Kidney (tissue), 14 donors: ENCODE measurements around the gene CLK1. TPM values are rescaled to one million over a fixed set of nuclear protein-coding genes. Genes with fewer than 3 reads are reported as not detected.
"Not testable (repeated sequence)": the region's sequence is repeated elsewhere in the genome, so short reads cannot be mapped to it uniquely, and the experiment has no call there.

Experiments
- DNase-seq, 5 donors: peaks; one replicate each; pipeline ENCODE4 v3.0.0-alpha.2; 2013 to 2020
- FAIRE-seq: peaks from 2 replicates; lab custom pipeline; 2012; peaks lifted over from hg19 to GRCh38; lab: Jason Lieb, UNC
- H3K27ac ChIP-seq, 2 donors: one replicate each; pipeline ENCODE4 v1.7.0; 2013; ENCODE audit warnings: low read depth in 2 of 2, low read length in 2 of 2, inconsistent platforms in 1 of 2
- H3K27me3 ChIP-seq: one replicate; pipeline ENCODE4 v1.7.1; 2013; ENCODE audit warnings: low read length, inconsistent platforms; ENCODE audit not compliant: control insufficient read depth, insufficient read depth
- H3K36me3 ChIP-seq, 3 donors: one replicate each; pipeline versions ENCODE4 v1.7.0 to v1.7.1; 2013; ENCODE audit warnings: low read length in 3 of 3, control low read depth in 1 of 3, inconsistent platforms in 1 of 3; ENCODE audit not compliant: insufficient read depth in 3 of 3, control insufficient read depth in 2 of 3
- H3K4me1 ChIP-seq, 3 donors: one replicate each; pipeline versions ENCODE4 v1.7.0 to v1.7.1; 2013; ENCODE audit warnings: low read length in 3 of 3, inconsistent platforms in 1 of 3, low read depth in 1 of 3; ENCODE audit not compliant: control insufficient read depth in 2 of 3, insufficient read depth in 2 of 3
- H3K4me3 ChIP-seq, 3 donors: one replicate each; pipeline versions ENCODE4 v1.7.0 to v1.8.1; 2013; ENCODE audit warnings: low read length in 3 of 3, control low read depth in 1 of 3, inconsistent platforms in 1 of 3
- H3K9ac ChIP-seq, 3 donors: one replicate each; pipeline versions ENCODE4 v1.7.0 to v1.7.1; 2013; ENCODE audit warnings: low read length in 3 of 3, control low read depth in 1 of 3, inconsistent platforms in 1 of 3
- H3K9me3 ChIP-seq, 3 donors: one replicate each; pipeline versions ENCODE4 v1.7.0 to v1.7.1; 2013; ENCODE audit warnings: low read length in 3 of 3, control low read depth in 1 of 3, inconsistent platforms in 1 of 3; ENCODE audit not compliant: control insufficient read depth in 2 of 3, insufficient read depth in 1 of 3
- intact Hi-C: fragments of 100-400 bp; cut with DNase I; formaldehyde crosslinking; loops from one replicate; pipeline ENCODE4 v1.11.1; 2022
- polyA plus RNA-seq: library from polyadenylated mRNA; stranded (reverse); fragments of 350-450 nt; fragmentation: Illumina TruSeq; extraction: RNeasy Lipid Tissue Mini Kit (QIAGEN cat#74804); gene quantifications from one replicate; pipeline ENCODE4 v1.2.3, GENCODE V29; 2014; ENCODE audit warnings: low read depth, low replicate concordance; ENCODE audit not compliant: insufficient read depth
- total RNA-seq: library from RNA; stranded (reverse); fragmentation: NEBNext Ultra II Directional; extraction: Animal tissue kit (Norgen Biotek cat#: 25700); gene quantifications from one replicate; pipeline ENCODE4 v1.2.1, GENCODE V29; 2021
- TF ChIP-seq, protein P1 (sequence below): IDR thresholded peaks from 3 replicates; pipeline ENCODE4 v1.5.1; 2012; ENCODE audit warnings: mild to moderate bottlenecking, moderate library complexity, borderline replicate concordance; ENCODE audit not compliant: insufficient read depth; ENCODE audit errors: extremely low read depth
- donor health status: control.
- donor health status: control.
- donor health status: control.
- donor health status: control.
- donor health status: control.
- donor health status: DM: yes; HTN: yes; CAD: no.
- donor health status: Normal renal cell carcinoma (clear cell type).

Gene CLK1
- total and polyA plus RNA-seq, 2 donors from 2014 or later: 91.4 to 108 TPM

GRCh38 chr2:200899482-200899881, 35.0 kb upstream of the CLK1 start:
- FAIRE-seq (no peak), DNase-seq (no peak)
- Histone ChIP-seq H3K9ac (no peak overlapping the region), H3K4me3 (no peak overlapping the region), H3K4me1 (no peaks in the 10 kb centered on the region), H3K27me3 (no peaks in the 10 kb centered on the region), H3K36me3 (peaks cover 15 to 45% (median 38%) of the 10 kb centered on the region in 3 donors), H3K27ac (no peak overlapping the region), H3K9me3 (no peaks in the 10 kb centered on the region)
- TF ChIP-seq, protein P1, sequence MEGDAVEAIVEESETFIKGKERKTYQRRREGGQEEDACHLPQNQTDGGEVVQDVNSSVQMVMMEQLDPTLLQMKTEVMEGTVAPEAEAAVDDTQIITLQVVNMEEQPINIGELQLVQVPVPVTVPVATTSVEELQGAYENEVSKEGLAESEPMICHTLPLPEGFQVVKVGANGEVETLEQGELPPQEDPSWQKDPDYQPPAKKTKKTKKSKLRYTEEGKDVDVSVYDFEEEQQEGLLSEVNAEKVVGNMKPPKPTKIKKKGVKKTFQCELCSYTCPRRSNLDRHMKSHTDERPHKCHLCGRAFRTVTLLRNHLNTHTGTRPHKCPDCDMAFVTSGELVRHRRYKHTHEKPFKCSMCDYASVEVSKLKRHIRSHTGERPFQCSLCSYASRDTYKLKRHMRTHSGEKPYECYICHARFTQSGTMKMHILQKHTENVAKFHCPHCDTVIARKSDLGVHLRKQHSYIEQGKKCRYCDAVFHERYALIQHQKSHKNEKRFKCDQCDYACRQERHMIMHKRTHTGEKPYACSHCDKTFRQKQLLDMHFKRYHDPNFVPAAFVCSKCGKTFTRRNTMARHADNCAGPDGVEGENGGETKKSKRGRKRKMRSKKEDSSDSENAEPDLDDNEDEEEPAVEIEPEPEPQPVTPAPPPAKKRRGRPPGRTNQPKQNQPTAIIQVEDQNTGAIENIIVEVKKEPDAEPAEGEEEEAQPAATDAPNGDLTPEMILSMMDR: no peak
- intact Hi-C loops: no loop called here

DNA sequence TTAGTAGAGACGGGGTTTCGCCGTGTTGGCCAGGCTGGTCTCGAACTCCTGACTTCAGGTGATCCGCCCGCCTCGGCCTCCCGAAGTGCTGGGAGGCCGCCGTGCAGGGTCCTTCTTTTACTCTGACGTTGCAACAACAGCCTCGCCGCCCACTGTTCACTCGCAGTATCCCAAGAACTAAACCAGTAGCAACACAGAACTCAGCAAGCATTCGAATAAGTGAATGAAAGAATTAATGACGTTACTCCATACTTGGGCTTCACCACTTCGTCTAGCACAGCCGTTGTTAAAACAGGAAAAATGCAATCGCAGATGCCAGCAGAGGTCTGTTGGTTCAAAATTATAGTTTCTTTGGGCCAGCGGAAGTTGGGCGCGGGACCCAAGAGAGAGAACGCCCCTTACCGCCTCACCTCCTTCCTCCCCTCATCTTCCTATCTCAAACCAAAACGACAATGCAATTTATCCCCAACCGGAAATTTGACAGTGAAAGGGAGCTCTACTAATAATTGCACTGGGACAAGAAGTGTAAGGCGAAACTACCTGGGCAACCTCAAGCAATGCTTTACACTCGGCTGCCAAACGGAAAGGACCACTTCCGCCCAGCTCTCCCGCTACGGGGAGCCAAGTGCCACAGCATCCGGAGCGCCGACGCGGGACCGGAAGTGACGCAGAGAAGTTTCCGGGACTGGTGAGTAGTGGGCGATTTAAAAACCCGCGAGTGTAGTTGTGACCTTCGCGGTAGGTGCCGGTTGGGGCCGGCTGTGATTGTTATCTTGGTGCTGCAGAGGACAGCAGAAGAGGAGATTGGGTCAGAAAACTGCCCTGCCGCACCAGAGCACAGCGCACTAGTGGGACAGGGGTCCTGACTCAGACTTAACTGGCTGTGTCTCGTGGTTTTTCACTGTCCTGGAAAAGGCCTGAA, 24.5 kb upstream of the CLK1 start, which contains the start of the genes NIF3L1 and PPIL3:
NIF3L1 (plus strand) TSS at position 668 of the 922 bp plus-strand sequence. CDS start 2,573 bp downstream, outside the sequence.
PPIL3 (minus strand) TSS at position 374 of the 922 bp plus-strand sequence. CDS start 1,462 bp downstream, outside the sequence.
- Histone ChIP-seq H3K4me3 (peak within 1 kb of the TSS; percentile 96 to 100 (median 98)), H3K36me3 (no peaks in the 10 kb centered on the region), H3K4me1 (peaks cover 0 to 3% (median 0%) of the 10 kb centered on the region in 3 donors), H3K27me3 (no peaks in the 10 kb centered on the region), H3K27ac (peak within 1 kb of the TSS; percentile 94 to 95), H3K9ac (peak within 1 kb of the TSS; percentile 87 to 100 (median 90)), H3K9me3 (no peaks in the 10 kb centered on the region)
- DNase-seq: peak; percentile 98 to 99 (median 99)
- intact Hi-C loops: no loop called here
- TF ChIP-seq, protein P1: no peak
- peak; percentile 11 for FAIRE-seq

DNA sequence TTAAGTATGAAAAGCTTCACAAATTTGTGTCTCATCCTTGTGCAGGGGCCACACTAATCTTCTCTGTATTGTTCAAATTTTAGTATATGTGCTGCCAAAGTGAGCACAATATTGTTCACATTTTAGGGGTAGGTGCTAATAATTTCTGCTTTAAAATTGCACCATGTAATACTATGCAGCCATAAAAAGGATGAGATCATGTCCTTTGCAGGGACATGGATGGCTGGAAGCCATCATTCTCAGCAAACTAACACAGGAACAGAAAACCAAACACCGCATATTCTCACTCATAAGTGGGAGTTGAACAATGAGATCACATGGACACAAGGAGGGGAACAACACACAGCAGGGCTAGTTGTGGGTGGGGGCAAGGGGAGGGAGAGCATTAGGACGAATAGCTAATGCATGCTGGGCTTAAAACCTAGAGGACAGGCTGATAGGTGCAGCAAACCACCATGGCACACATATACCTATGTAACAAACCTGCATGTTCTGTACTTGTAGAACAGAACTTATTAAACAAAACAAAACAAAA, 17.3 kb upstream of the CLK1 start:
- peaks cover 2 to 18% (median 13%) of the 10 kb centered on the region in 3 donors for H3K36me3 ChIP-seq
- FAIRE-seq: not testable (repeated sequence)

More for the DNA sequence above, 17.3 kb upstream of the CLK1 start:
- H3K27ac ChIP-seq, H3K4me3 ChIP-seq, H3K9me3 ChIP-seq, DNase-seq, intact Hi-C loops, H3K27me3 ChIP-seq, H3K9ac ChIP-seq, H3K4me1 ChIP-seq: not testable (repeated sequence)
